H9 (cell line): ENCODE data around the gene DYNLT2B. TPM values are rescaled to one million over a fixed set of nuclear protein-coding genes. Genes with fewer than 3 reads are reported as not detected.

Experiments
- DNase-seq: peaks from one replicate; pipeline ENCODE4 v3.0.0-alpha.2; 2017
- H2AFZ ChIP-seq: one replicate; pipeline ENCODE4 v1.6.1; 2013; ENCODE audit warnings: mild to moderate bottlenecking, low read length, control low read depth, moderate library complexity
- H2AK5ac ChIP-seq: 2 replicates; pipeline ENCODE4 v1.6.1; 2013; ENCODE audit warnings: low read length, control low read depth, mixed read lengths; ENCODE audit not compliant: insufficient read length
- H2BK120ac ChIP-seq: one replicate; pipeline ENCODE4 v1.6.1; 2013; ENCODE audit warnings: low read depth, mild to moderate bottlenecking, low read length, control low read depth, inconsistent platforms; ENCODE audit not compliant: poor library complexity, severe bottlenecking
- H2BK12ac ChIP-seq: 2 replicates; pipeline ENCODE4 v1.6.1; 2013; ENCODE audit warnings: low read length, control low read depth, mixed read lengths, low read depth; ENCODE audit not compliant: insufficient read length
- H2BK15ac ChIP-seq: 2 replicates; pipeline ENCODE4 v1.6.1; 2013; ENCODE audit warnings: low read depth, low read length, control low read depth
- H2BK20ac ChIP-seq: one replicate; pipeline ENCODE4 v1.6.1; 2013; ENCODE audit warnings: low read depth, mild to moderate bottlenecking, low read length, control low read depth, inconsistent platforms; ENCODE audit not compliant: poor library complexity, severe bottlenecking
- H2BK5ac ChIP-seq: 2 replicates; pipeline ENCODE4 v1.6.1; 2013; ENCODE audit warnings: low read length, control low read depth, mixed read lengths; ENCODE audit not compliant: insufficient read length
- H3K14ac ChIP-seq: 2 replicates; pipeline ENCODE4 v1.6.1; 2013; ENCODE audit warnings: low read length, control low read depth; ENCODE audit not compliant: insufficient read depth
- H3K18ac ChIP-seq: 2 replicates; pipeline ENCODE4 v1.6.1; 2013; ENCODE audit warnings: low read depth, mild to moderate bottlenecking, mixed read lengths, low read length, control low read depth; ENCODE audit not compliant: insufficient read length
- H3K23ac ChIP-seq: 2 replicates; pipeline ENCODE4 v1.6.1; 2013; ENCODE audit warnings: low read length, control low read depth, mixed read lengths, low read depth; ENCODE audit not compliant: insufficient read length
- H3K23me2 ChIP-seq: 2 replicates; pipeline ENCODE4 v1.6.1; 2013; ENCODE audit warnings: low read depth, mild to moderate bottlenecking, mixed read lengths, low read length, control low read depth; ENCODE audit not compliant: insufficient read length, poor library complexity, severe bottlenecking
- H3K27ac ChIP-seq: 2 replicates; pipeline ENCODE4 v1.5.1; 2013; ENCODE audit warnings: low read length, control low read depth, mixed read lengths, low read depth; ENCODE audit not compliant: insufficient read length
- H3K27me3 ChIP-seq: 2 replicates; pipeline ENCODE4 v1.6.1; 2013; ENCODE audit warnings: low read length, control low read depth, inconsistent platforms; ENCODE audit not compliant: insufficient read depth
- H3K4ac ChIP-seq: 2 replicates; pipeline ENCODE4 v1.6.1; 2013; ENCODE audit warnings: low read depth, mild to moderate bottlenecking, control low read depth, inconsistent platforms, low read length, moderate library complexity
- H3K4me1 ChIP-seq: 2 replicates; pipeline ENCODE4 v1.6.1; 2013; ENCODE audit warnings: low read length, control low read depth, inconsistent platforms; ENCODE audit not compliant: insufficient read depth
- H3K4me2 ChIP-seq: 2 replicates; pipeline ENCODE4 v1.6.1; 2013; ENCODE audit warnings: low read length, control low read depth, mixed read lengths; ENCODE audit not compliant: insufficient read length, insufficient read depth
- H3K56ac ChIP-seq: 2 replicates; pipeline ENCODE4 v1.6.1; 2013; ENCODE audit warnings: low read depth, mild to moderate bottlenecking, mixed read lengths, low read length, control low read depth; ENCODE audit not compliant: insufficient read length
- H3K79me1 ChIP-seq: 2 replicates; pipeline ENCODE4 v1.6.1; 2013; ENCODE audit warnings: low read depth, mild to moderate bottlenecking, moderate library complexity, low read length, control low read depth, inconsistent platforms; ENCODE audit not compliant: insufficient read depth, poor library complexity, severe bottlenecking
- H3K79me2 ChIP-seq: 2 replicates; pipeline ENCODE4 v1.6.1; 2013; ENCODE audit warnings: low read length, control low read depth, inconsistent platforms; ENCODE audit not compliant: insufficient read depth
- H3K9ac ChIP-seq: 2 replicates; pipeline ENCODE4 v1.6.1; 2013; ENCODE audit warnings: low read length, control low read depth, mixed read lengths; ENCODE audit not compliant: insufficient read length; ENCODE audit errors: extremely low read depth
- H3K9me3 ChIP-seq: one replicate; pipeline ENCODE4 v1.6.1; 2013; ENCODE audit warnings: low read depth, low read length, inconsistent platforms; ENCODE audit not compliant: control insufficient read depth
- H3T11ph ChIP-seq: one replicate; pipeline ENCODE4 v1.6.1; 2013; ENCODE audit warnings: mild to moderate bottlenecking, low read length, control low read depth, inconsistent platforms
- H4K20me1 ChIP-seq: one replicate; pipeline ENCODE4 v1.6.1; 2013; ENCODE audit not compliant: control insufficient read depth, insufficient read length, insufficient read depth
- H4K5ac ChIP-seq: 2 replicates; pipeline ENCODE4 v1.6.1; 2013; ENCODE audit warnings: low read depth, mild to moderate bottlenecking, mixed read lengths, low read length, control low read depth; ENCODE audit not compliant: insufficient read length
- H4K8ac ChIP-seq: replicated peaks from 2 replicates; pipeline ENCODE4 v1.6.1; 2013; ENCODE audit warnings: low read length, control low read depth, mixed read lengths, low read depth; ENCODE audit not compliant: insufficient read length
- H4K91ac ChIP-seq: 2 replicates; pipeline ENCODE4 v1.6.1; 2013; ENCODE audit warnings: low read depth, mild to moderate bottlenecking, moderate library complexity, mixed read lengths, low read length, control low read depth; ENCODE audit not compliant: insufficient read length
- H3K27ac Mint-ChIP-seq, 3 experiments: 2 replicates in 2 of 3; 3 replicates in 1 of 3; pipeline ENCODE4 v1.8.0; 2020 to 2021; ENCODE audit warnings: mixed read lengths in 3 of 3, mild to moderate bottlenecking in 1 of 3, moderate library complexity in 1 of 3
- H3K27me3 Mint-ChIP-seq: 2 replicates; pipeline ENCODE4 v1.8.0; 2021; ENCODE audit warnings: low read depth, mild to moderate bottlenecking, moderate library complexity, mixed read lengths
- H3K36me3 Mint-ChIP-seq, 3 experiments: 2 replicates in 2 of 3; 3 replicates in 1 of 3; pipeline ENCODE4 v1.8.0; 2020 to 2021; ENCODE audit warnings: low read depth in 3 of 3, mixed read lengths in 3 of 3; ENCODE audit not compliant: insufficient read depth in 1 of 3
- H3K4me1 Mint-ChIP-seq, 2 experiments: 2 replicates each; pipeline ENCODE4 v1.8.0; 2020; ENCODE audit warnings: mixed read lengths in 2 of 2
- H3K4me3 Mint-ChIP-seq, 2 experiments: 2 replicates in 1 of 2; 3 replicates in 1 of 2; pipeline ENCODE4 v1.8.0; 2020 to 2021; ENCODE audit warnings: mild to moderate bottlenecking in 2 of 2, mixed read lengths in 2 of 2, moderate library complexity in 1 of 2
- H3K9me3 Mint-ChIP-seq, 2 experiments: 2 replicates in 1 of 2; 3 replicates in 1 of 2; pipeline ENCODE4 v1.8.0; 2020; ENCODE audit warnings: mild to moderate bottlenecking in 2 of 2, mixed read lengths in 2 of 2, moderate library complexity in 1 of 2
- WGBS: extraction: QIAGEN DNeasy Blood & Tissue Kit; methylation state at CpG from one replicate; pipeline ENCODE4 v1.1.7; 2013; ENCODE audit warnings: missing lambda C conversion rate, low lambda C conversion rate, mixed read lengths; ENCODE audit not compliant: insufficient read length; ENCODE audit errors: extremely low coverage; 5-methylcytosine and 5-hydroxymethylcytosine counted together
- total RNA-seq: library from RNA; stranded (reverse); gene quantifications from 2 replicates; pipeline ENCODE4 v1.2.1, GENCODE V29; 2021
- TF ChIP-seq, protein P1 (sequence below): fragments of 200-600 bp; sonication (generic); conservative IDR thresholded peaks from 3 replicates; pipeline ENCODE4 v1.8.0; 2021; ENCODE audit warnings: antibody characterized with exemption, mild to moderate bottlenecking

Gene DYNLT2B
- total RNA-seq, 1 experiment from 2014 or later: 12.4 TPM

DNA sequence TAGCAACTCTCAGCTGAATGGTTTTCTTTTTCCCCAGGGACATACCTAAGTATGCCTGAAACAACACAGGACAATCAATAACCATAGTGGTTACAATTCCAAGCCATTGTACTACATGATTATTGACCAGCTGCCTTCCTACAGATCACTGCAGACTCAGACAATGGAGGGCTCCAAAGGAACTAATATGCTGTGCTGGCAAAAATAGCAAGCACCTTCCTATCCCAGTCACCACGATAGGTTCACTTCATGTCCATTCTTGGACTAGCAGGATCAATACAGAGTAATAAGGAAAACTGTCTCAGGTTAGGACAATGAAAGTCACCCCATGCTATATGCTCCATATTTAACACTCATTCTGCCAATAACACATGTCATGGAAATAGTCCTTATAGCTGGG lies 37.6 kb upstream of the DYNLT2B start:
- no peak overlapping the region for H2AK5ac ChIP-seq
- H3K56ac ChIP-seq: no peak overlapping the region
- H3K14ac ChIP-seq: no peak overlapping the region
- no peaks in the 10 kb centered on the region for H3K79me2 ChIP-seq
- H3K4me2 ChIP-seq: no peak overlapping the region
- no peak overlapping the region for H2BK12ac ChIP-seq
- no peak overlapping the region for H2AFZ ChIP-seq
- TF ChIP-seq, protein P1, sequence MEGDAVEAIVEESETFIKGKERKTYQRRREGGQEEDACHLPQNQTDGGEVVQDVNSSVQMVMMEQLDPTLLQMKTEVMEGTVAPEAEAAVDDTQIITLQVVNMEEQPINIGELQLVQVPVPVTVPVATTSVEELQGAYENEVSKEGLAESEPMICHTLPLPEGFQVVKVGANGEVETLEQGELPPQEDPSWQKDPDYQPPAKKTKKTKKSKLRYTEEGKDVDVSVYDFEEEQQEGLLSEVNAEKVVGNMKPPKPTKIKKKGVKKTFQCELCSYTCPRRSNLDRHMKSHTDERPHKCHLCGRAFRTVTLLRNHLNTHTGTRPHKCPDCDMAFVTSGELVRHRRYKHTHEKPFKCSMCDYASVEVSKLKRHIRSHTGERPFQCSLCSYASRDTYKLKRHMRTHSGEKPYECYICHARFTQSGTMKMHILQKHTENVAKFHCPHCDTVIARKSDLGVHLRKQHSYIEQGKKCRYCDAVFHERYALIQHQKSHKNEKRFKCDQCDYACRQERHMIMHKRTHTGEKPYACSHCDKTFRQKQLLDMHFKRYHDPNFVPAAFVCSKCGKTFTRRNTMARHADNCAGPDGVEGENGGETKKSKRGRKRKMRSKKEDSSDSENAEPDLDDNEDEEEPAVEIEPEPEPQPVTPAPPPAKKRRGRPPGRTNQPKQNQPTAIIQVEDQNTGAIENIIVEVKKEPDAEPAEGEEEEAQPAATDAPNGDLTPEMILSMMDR: no peak
- H3K79me1 ChIP-seq: no peaks in the 10 kb centered on the region
- Mint-ChIP-seq H3K36me3 (peaks cover 29 to 74% (median 69%) of the 10 kb centered on the region in 3 experiments; a peak in 6 of 7 replicates), H3K27me3 (no peaks in the 10 kb centered on the region), H3K4me1 (no peaks in the 10 kb centered on the region), H3K4me3 (no peak overlapping the region), H3K9me3 (no peaks in the 10 kb centered on the region), H3K27ac (no peak overlapping the region)
- H2BK5ac ChIP-seq: no peak overlapping the region
- H3K9ac ChIP-seq: no peak overlapping the region
- no peaks in the 10 kb centered on the region for H4K20me1 ChIP-seq
- no peak overlapping the region for H2BK15ac ChIP-seq
- no peak overlapping the region for H4K5ac ChIP-seq
- no peaks in the 10 kb centered on the region for H3K27me3 ChIP-seq
- no peaks in the 10 kb centered on the region for H3K23me2 ChIP-seq
- H3K9me3 ChIP-seq: no peaks in the 10 kb centered on the region
- H3K18ac ChIP-seq: no peak overlapping the region
- H3K23ac ChIP-seq: no peak overlapping the region
- H3K4me1 ChIP-seq: no peaks in the 10 kb centered on the region
- no peak overlapping the region for H4K8ac ChIP-seq
- no peak overlapping the region for H4K91ac ChIP-seq
- no peak overlapping the region for H2BK120ac ChIP-seq
- no peak overlapping the region for H2BK20ac ChIP-seq
- no peak overlapping the region for H3K27ac ChIP-seq
- no peak overlapping the region for H3K4ac ChIP-seq
- no peak for DNase-seq
- no CpG with 5 or more reads among the region's 1 CpG for WGBS
- H3T11ph ChIP-seq: no peak overlapping the region
